Endothelial cell of umbilical vein (primary cell): ENCODE data around the gene MTTP. TPM values are rescaled to one million over a fixed set of nuclear protein-coding genes. Genes with fewer than 3 reads are reported as not detected.

Source experiments
- BruUV-seq: library from RNA; stranded (reverse); fragments of 400-500 nt; replicated peaks from 2 replicates; lab custom pipeline; 2021; lab: Mats Ljungman, UMichigan
- CTCF ChIA-PET: fragments of 300-600, 350-600 bp; sonication (Branson Sonifier 250); formaldehyde crosslinking; loops from one replicate; lab custom pipeline; 2021; ENCODE audit warnings: antibody characterized with exemption, inconsistent platforms; lab: Charles Lee
- POLR2A ChIA-PET: fragments of 300-600, 350-600 bp; sonication (Branson Sonifier 250); formaldehyde crosslinking; loops from one replicate; lab custom pipeline; 2021; ENCODE audit warnings: antibody characterized with exemption, inconsistent platforms; lab: Charles Lee
- DNase-seq: peaks from one replicate; pipeline ENCODE4 v3.0.0-alpha.2; 2011; ENCODE audit warnings: low read depth, low spot score
- FAIRE-seq: peaks from 2 replicates; lab custom pipeline; 2011; peaks lifted over from hg19 to GRCh38; lab: Jason Lieb, UNC
- H2AFZ ChIP-seq: 2 replicates; pipeline ENCODE4 v1.6.0; 2012; ENCODE audit warnings: low read depth, low read length, control low read depth, inconsistent platforms
- H3K27ac ChIP-seq: 2 replicates; pipeline ENCODE4 v1.5.1; 2011; ENCODE audit warnings: low read depth, mild to moderate bottlenecking, control low read depth, low read length, moderate library complexity; ENCODE audit not compliant: insufficient read depth
- H3K27me3 ChIP-seq, 2 experiments: 2 replicates each; pipeline versions ENCODE4 v1.6.0 to v1.6.1; 2011; ENCODE audit warnings: low read length in 2 of 2, mixed read lengths in 1 of 2; ENCODE audit not compliant: control insufficient read depth in 2 of 2, insufficient read depth in 2 of 2
- H3K36me3 ChIP-seq, 2 experiments: 2 replicates in 1 of 2; 3 replicates in 1 of 2; pipeline ENCODE4 v1.5.1; 2011; ENCODE audit warnings: low read length in 2 of 2, mild to moderate bottlenecking in 1 of 2, moderate library complexity in 1 of 2; ENCODE audit not compliant: control insufficient read depth in 2 of 2, insufficient read depth in 2 of 2; ENCODE audit errors: extremely low read depth in 1 of 2
- H3K4me1 ChIP-seq: 3 replicates; pipeline ENCODE4 v1.5.1; 2011; ENCODE audit warnings: mild to moderate bottlenecking, low read length; ENCODE audit not compliant: control insufficient read depth, insufficient read depth; ENCODE audit errors: extremely low read depth
- H3K4me2 ChIP-seq: 2 replicates; pipeline ENCODE4 v1.6.1; 2011; ENCODE audit warnings: low read length, control low read depth, mixed read lengths; ENCODE audit not compliant: insufficient read depth
- H3K4me3 ChIP-seq, 3 experiments: fragments of 200-600 bp in 1 of 3; sonication (generic), shearing (Covaris generic) in 1 of 3; replicated peaks in 1 of 3; 2 replicates each; pipeline ENCODE4 v1.5.1; 2011 to 2016; ENCODE audit warnings: control low read depth in 3 of 3, low read length in 3 of 3, mild to moderate bottlenecking in 2 of 3, inconsistent platforms in 1 of 3, low read depth in 1 of 3, moderate library complexity in 1 of 3; ENCODE audit not compliant: insufficient read depth in 1 of 3
- H3K79me2 ChIP-seq: 2 replicates; pipeline ENCODE4 v1.6.0; 2012; ENCODE audit warnings: low read length, inconsistent platforms; ENCODE audit not compliant: control insufficient read depth, insufficient read depth
- H3K9ac ChIP-seq: replicated peaks from 2 replicates; pipeline ENCODE3; 2011; ENCODE audit warnings: low read length, control low read depth; ENCODE audit not compliant: insufficient read depth; ENCODE audit errors: extremely low read depth
- H3K9me1 ChIP-seq: replicated peaks from 3 replicates; pipeline ENCODE4 v1.6.0; 2011; ENCODE audit warnings: mild to moderate bottlenecking, low read length; ENCODE audit not compliant: control insufficient read depth, insufficient read depth; ENCODE audit errors: extremely low read depth
- H3K9me3 ChIP-seq: replicated peaks from 2 replicates; pipeline ENCODE4 v1.5.1; 2012; ENCODE audit warnings: low read length, inconsistent platforms; ENCODE audit not compliant: control insufficient read depth, insufficient read depth
- H4K20me1 ChIP-seq: replicated peaks from 2 replicates; pipeline ENCODE3; 2011; ENCODE audit warnings: mild to moderate bottlenecking, low read length; ENCODE audit not compliant: control insufficient read depth, insufficient read depth; ENCODE audit errors: extremely low read depth
- CTCF ChIP-seq, 2 donors: IDR thresholded peaks; 1 replicate in 1 of 2; 2 replicates in 1 of 2; pipeline ENCODE4 v1.5.1; 2011; ENCODE audit warnings: low read length in 2 of 2, mild to moderate bottlenecking in 2 of 2, moderate library complexity in 2 of 2, control low read depth in 1 of 2, inconsistent platforms in 1 of 2, low read depth in 1 of 2; ENCODE audit not compliant: insufficient read depth in 1 of 2; ENCODE audit errors: extremely low read depth in 1 of 2
- EZH2 ChIP-seq: IDR thresholded peaks from 2 replicates; pipeline ENCODE4 v1.6.1; 2012; ENCODE audit warnings: borderline replicate concordance, low read depth, mild to moderate bottlenecking, moderate library complexity, low read length, inconsistent platforms; ENCODE audit not compliant: severe bottlenecking
- FOS ChIP-seq: IDR thresholded peaks from 2 replicates; pipeline ENCODE4 v1.6.1; 2011; ENCODE audit warnings: mild to moderate bottlenecking, low read length, moderate library complexity, borderline replicate concordance; ENCODE audit not compliant: insufficient read depth
- GATA2 ChIP-seq: IDR thresholded peaks from 2 replicates; pipeline ENCODE4 v1.7.0; 2011; ENCODE audit warnings: low read depth, mild to moderate bottlenecking, moderate library complexity, mixed read lengths, low read length; ENCODE audit not compliant: insufficient read length, insufficient read depth
- JUN ChIP-seq: IDR thresholded peaks from 2 replicates; pipeline ENCODE4 v1.6.1; 2011; ENCODE audit warnings: borderline replicate concordance, low read depth; ENCODE audit not compliant: insufficient read length, insufficient read depth
- MAX ChIP-seq: IDR thresholded peaks from 2 replicates; pipeline ENCODE4 v1.6.1; 2011; ENCODE audit not compliant: insufficient read depth, insufficient read length
- MYC ChIP-seq: IDR thresholded peaks from one replicate; pipeline ENCODE4 v1.6.1; 2011; ENCODE audit warnings: mild to moderate bottlenecking, low read depth, low read length
- POLR2A ChIP-seq: IDR thresholded peaks from 2 replicates; pipeline ENCODE4 v1.6.1; 2012; ENCODE audit warnings: low read depth, mild to moderate bottlenecking, control low read depth, low read length
- POLR2AphosphoS5 ChIP-seq: IDR thresholded peaks from 2 replicates; pipeline ENCODE4 v1.6.1; 2012; ENCODE audit warnings: low read depth, mild to moderate bottlenecking, control low read depth, low read length, moderate library complexity; ENCODE audit not compliant: insufficient read depth
- dilution Hi-C: fragments of 300-500 bp; cut with MboI; formaldehyde crosslinking; loops from one replicate; pipeline ENCODE4 v1.15.0; 2019; ENCODE audit warnings: low sequenced_read_pairs; ENCODE audit not compliant: extremely low pct_ligation_motif_present
- intact Hi-C: fragments of 100-400 bp; cut with micrococcal nuclease; formaldehyde crosslinking; loops from one replicate; pipeline ENCODE4 v1.10.0; 2022
- polyA plus RNA-seq, 4 experiments: library from polyadenylated mRNA; depleted of rRNA in 3 of 4; stranded (reverse) in 3 of 4; unstranded in 1 of 4; fragments of >200 nt; gene quantifications; 2 replicates each; pipeline versions ENCODE4 v1.2.1 to v1.2.3, GENCODE V29; 2011 to 2012; ENCODE audit warnings: missing spikeins in 1 of 4
- total RNA-seq: library from RNA; stranded (reverse); gene quantifications from 2 replicates; pipeline ENCODE4 v1.2.3, GENCODE V29; 2021

MTTP gene
- total and polyA plus RNA-seq, 2 donors (not counting 3 experiments of a cell fraction or from before 2014, with no cell fraction given) = not detected

GRCh38 chr4:99668472-99668871 lies 93.8 kb downstream of the MTTP start:
- BruUV-seq = no TSS peak
- Histone ChIP-seq H3K9me3 (no peaks in the 10 kb centered on the region), H3K27ac (no peak overlapping the region), H3K4me3 (no peak overlapping the region), H4K20me1 (no peaks in the 10 kb centered on the region), H2AFZ (no peak overlapping the region), H3K79me2 (no peaks in the 10 kb centered on the region), H3K4me1 (no peaks in the 10 kb centered on the region), H3K9ac (no peak overlapping the region), H3K4me2 (no peak overlapping the region), H3K9me1 (no peaks in the 10 kb centered on the region), H3K36me3 (no peaks in the 10 kb centered on the region), H3K27me3 (no peaks in the 10 kb centered on the region)
- ChIA-PET POLR2A (no interaction called here), CTCF (interaction anchor here (0.6 kb wide), 1 partner anchor 60 kb away, joined by 3 read pairs; no protein-coding TSS in a partner anchor)
- no peak for TF ChIP-seq GATA2
- no peak for TF ChIP-seq EZH2
- no peak for TF ChIP-seq JUN
- dilution Hi-C loops (no loop called here), intact Hi-C loops (no loop called here)
- FAIRE-seq (no peak), DNase-seq (no peak)

- Histone ChIP-seq H3K4me1 (no peaks in the 10 kb centered on the region), H3K4me2 (no peak overlapping the region), H2AFZ (no peak overlapping the region), H3K9ac (no peak overlapping the region), H3K27me3 (no peaks in the 10 kb centered on the region), H3K9me3 (no peaks in the 10 kb centered on the region), H3K9me1 (no peaks in the 10 kb centered on the region), H3K79me2 (no peaks in the 10 kb centered on the region), H3K27ac (no peak overlapping the region), H3K4me3 (no peak overlapping the region), H3K36me3 (no peaks in the 10 kb centered on the region), H4K20me1 (no peaks in the 10 kb centered on the region)
- no peak for FAIRE-seq
- no peak for DNase-seq
- intact Hi-C loops = no loop called here
- CTCF ChIA-PET = no interaction called here
- dilution Hi-C loops = no loop called here
- POLR2A ChIA-PET = no interaction called here
- TF ChIP-seq POLR2AphosphoS5 (no peak), MAX (no peak), POLR2A (no peak), FOS (no peak), MYC (no peak), CTCF (IDR thresholded peaks at IDR 0.05; ENCODE audit: extremely low read depth in 1 of 2, insufficient read depth in 1 of 2, low read depth in 1 of 2, low read length in 2 of 2) (no peak), JUN (no peak), GATA2 (no peak)
- BruUV-seq = no TSS peak
These were observed 94.5 kb downstream of the MTTP start for GRCh38 chr4:99669084-99669483.
